WTC11 (cell line): ENCODE results near the gene MRPS10.

Experiments
- ATF1 ChIP-seq: sonication (generic); formaldehyde crosslinking; IDR thresholded peaks from 2 replicates; pipeline ENCODE4 v1.8.1; 2023; ENCODE audit warnings: mild to moderate bottlenecking, moderate library complexity, missing genetic modification reagents
- CREB1 ChIP-seq: sonication (generic); formaldehyde crosslinking; IDR thresholded peaks from 2 replicates; pipeline ENCODE4 v1.8.0; 2023; ENCODE audit warnings: mild to moderate bottlenecking, missing genetic modification reagents
- ETV6 ChIP-seq: sonication (generic); formaldehyde crosslinking; IDR thresholded peaks from 2 replicates; pipeline ENCODE4 v1.8.1; 2022; ENCODE audit warnings: mild to moderate bottlenecking, missing genetic modification reagents
- IRF2 ChIP-seq: sonication (generic); formaldehyde crosslinking; IDR thresholded peaks from 2 replicates; pipeline ENCODE4 v1.8.0; 2022; ENCODE audit warnings: low read depth, missing genetic modification reagents, borderline replicate concordance
- NFE2L1 ChIP-seq: sonication (generic); formaldehyde crosslinking; IDR thresholded peaks from 2 replicates; pipeline ENCODE4 v1.8.1; 2023; ENCODE audit warnings: missing genetic modification reagents
- OVOL2 ChIP-seq: fragments of 250-450 bp; sonication (Bioruptor Pico); IDR thresholded peaks from 2 replicates; pipeline ENCODE4 v1.9.0; 2021; ENCODE audit warnings: mild to moderate bottlenecking, borderline replicate concordance
- TEAD1 ChIP-seq: sonication (generic); formaldehyde crosslinking; IDR thresholded peaks from 2 replicates; pipeline ENCODE4 v1.8.0; 2022; ENCODE audit warnings: mild to moderate bottlenecking, missing genetic modification reagents
- ZNF121 ChIP-seq: sonication (generic); formaldehyde crosslinking; IDR thresholded peaks from 2 replicates; pipeline ENCODE4 v1.8.0; 2023; ENCODE audit warnings: missing genetic modification reagents
- TF ChIP-seq, protein P1 (sequence below): sonication (generic); formaldehyde crosslinking; IDR thresholded peaks from 2 replicates; pipeline ENCODE4 v1.8.1; 2022; ENCODE audit warnings: mild to moderate bottlenecking, moderate library complexity, missing genetic modification reagents
- TF ChIP-seq, protein P2 (sequence below): fragments of 200-600 bp; IDR thresholded peaks from 2 replicates; pipeline ENCODE4 v1.8.0; 2022; ENCODE audit warnings: antibody characterized with exemption
- TF ChIP-seq, protein P3 (sequence below): sonication (generic); formaldehyde crosslinking; IDR thresholded peaks from 2 replicates; pipeline ENCODE4 v1.8.0; 2022; ENCODE audit warnings: mild to moderate bottlenecking, missing genetic modification reagents

DNA sequence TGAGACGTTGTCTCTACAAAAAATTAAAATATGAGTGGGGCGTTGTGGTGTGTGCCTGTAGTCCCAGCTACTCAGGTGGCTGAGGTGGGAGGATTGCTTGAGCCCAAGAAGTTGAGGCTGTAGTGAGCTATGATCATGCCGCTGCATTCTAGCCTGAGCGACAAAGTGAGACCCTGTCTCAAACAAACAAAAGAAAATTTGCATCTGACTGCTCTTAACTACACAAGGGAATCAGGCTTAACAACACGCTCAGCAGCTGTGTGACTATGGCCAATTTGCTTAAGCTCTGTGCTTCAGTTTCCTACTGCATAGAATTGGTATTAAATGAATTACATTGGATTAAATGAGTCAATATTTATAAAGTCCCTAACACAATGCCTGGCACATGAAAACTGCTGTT lies 24.3 kb upstream of the MRPS10 start:
- TF ChIP-seq ETV6 (CRISPR knock-in tag), result no peak
- TF ChIP-seq CREB1 (CRISPR knock-in tag), result no peak
- TF ChIP-seq, protein P1, sequence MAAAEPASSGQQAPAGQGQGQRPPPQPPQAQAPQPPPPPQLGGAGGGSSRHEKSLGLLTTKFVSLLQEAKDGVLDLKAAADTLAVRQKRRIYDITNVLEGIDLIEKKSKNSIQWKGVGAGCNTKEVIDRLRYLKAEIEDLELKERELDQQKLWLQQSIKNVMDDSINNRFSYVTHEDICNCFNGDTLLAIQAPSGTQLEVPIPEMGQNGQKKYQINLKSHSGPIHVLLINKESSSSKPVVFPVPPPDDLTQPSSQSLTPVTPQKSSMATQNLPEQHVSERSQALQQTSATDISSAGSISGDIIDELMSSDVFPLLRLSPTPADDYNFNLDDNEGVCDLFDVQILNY (CRISPR knock-in tag), result no peak
- TF ChIP-seq TEAD1 (CRISPR knock-in tag), result no peak
- TF ChIP-seq, protein P2, sequence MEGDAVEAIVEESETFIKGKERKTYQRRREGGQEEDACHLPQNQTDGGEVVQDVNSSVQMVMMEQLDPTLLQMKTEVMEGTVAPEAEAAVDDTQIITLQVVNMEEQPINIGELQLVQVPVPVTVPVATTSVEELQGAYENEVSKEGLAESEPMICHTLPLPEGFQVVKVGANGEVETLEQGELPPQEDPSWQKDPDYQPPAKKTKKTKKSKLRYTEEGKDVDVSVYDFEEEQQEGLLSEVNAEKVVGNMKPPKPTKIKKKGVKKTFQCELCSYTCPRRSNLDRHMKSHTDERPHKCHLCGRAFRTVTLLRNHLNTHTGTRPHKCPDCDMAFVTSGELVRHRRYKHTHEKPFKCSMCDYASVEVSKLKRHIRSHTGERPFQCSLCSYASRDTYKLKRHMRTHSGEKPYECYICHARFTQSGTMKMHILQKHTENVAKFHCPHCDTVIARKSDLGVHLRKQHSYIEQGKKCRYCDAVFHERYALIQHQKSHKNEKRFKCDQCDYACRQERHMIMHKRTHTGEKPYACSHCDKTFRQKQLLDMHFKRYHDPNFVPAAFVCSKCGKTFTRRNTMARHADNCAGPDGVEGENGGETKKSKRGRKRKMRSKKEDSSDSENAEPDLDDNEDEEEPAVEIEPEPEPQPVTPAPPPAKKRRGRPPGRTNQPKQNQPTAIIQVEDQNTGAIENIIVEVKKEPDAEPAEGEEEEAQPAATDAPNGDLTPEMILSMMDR, result no peak
- TF ChIP-seq, protein P3, sequence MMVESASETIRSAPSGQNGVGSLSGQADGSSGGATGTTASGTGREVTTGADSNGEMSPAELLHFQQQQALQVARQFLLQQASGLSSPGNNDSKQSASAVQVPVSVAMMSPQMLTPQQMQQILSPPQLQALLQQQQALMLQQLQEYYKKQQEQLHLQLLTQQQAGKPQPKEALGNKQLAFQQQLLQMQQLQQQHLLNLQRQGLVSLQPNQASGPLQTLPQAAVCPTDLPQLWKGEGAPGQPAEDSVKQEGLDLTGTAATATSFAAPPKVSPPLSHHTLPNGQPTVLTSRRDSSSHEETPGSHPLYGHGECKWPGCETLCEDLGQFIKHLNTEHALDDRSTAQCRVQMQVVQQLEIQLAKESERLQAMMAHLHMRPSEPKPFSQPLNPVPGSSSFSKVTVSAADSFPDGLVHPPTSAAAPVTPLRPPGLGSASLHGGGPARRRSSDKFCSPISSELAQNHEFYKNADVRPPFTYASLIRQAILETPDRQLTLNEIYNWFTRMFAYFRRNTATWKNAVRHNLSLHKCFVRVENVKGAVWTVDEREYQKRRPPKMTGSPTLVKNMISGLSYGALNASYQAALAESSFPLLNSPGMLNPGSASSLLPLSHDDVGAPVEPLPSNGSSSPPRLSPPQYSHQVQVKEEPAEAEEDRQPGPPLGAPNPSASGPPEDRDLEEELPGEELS (CRISPR knock-in tag), result no peak
- TF ChIP-seq NFE2L1 (CRISPR knock-in tag), result no peak
- TF ChIP-seq IRF2 (CRISPR knock-in tag), result no peak
- no peak for TF ChIP-seq OVOL2 (CRISPR knock-in tag)
- no peak for TF ChIP-seq ATF1 (CRISPR knock-in tag)
- no peak for TF ChIP-seq ZNF121 (CRISPR knock-in tag)
